Activated CD4-positive, alpha-beta T cell treated with anti-CD3 and anti-CD28 coated beads, Interleukin-2, amount 50 U/mL, for 4 hours (primary cell): ENCODE measurements around the gene VSTM2B.

Source experiments
- DNase-seq, 2 experiments: peaks; one replicate each; pipeline ENCODE4 v3.0.0-alpha.2; 2020

The VSTM2B gene

GRCh38 chr19:29605653-29606419 is 80.0 kb downstream of the VSTM2B start, which contains the start of gene POP4:
Gene POP4, plus strand, starts transcription at chr19:29606283. Its CDS starts 36 bp downstream, at chr19:29606319.
- peak; percentile 98 for DNase-seq

- DNase-seq = no peak
Observed at GRCh38 chr19:29606420-29606747, 80.6 kb downstream of the VSTM2B start.

- DNase-seq = no peak
Observed at GRCh38 chr19:29609636-29610035, 83.8 kb downstream of the VSTM2B start.

GRCh38 chr19:29610213-29610573 is 84.4 kb downstream of the VSTM2B start:
- no peak for DNase-seq

GRCh38 chr19:29610574-29611271 is 84.9 kb downstream of the VSTM2B start:
- peak; percentile 83 for DNase-seq

GRCh38 chr19:29612121-29612520 is 86.3 kb downstream of the VSTM2B start:
- DNase-seq = no peak

GRCh38 chr19:29612801-29613595 is 87.2 kb downstream of the VSTM2B start:
- no peak for DNase-seq

GRCh38 chr19:29614046-29614445 is 88.3 kb downstream of the VSTM2B start:
- no peak for DNase-seq
